IMR-90 (cell line): ENCODE measurements around the gene HTR3A. TPM values are rescaled to one million over a fixed set of nuclear protein-coding genes. Genes with fewer than 3 reads are reported as not detected.
A peak's percentile ranks its signal among the peaks of the same experiment; 100 is the strongest.

Experiments
- ATAC-seq: fragments of 200-7000 bp; cut with Tn5 transposase; 2 replicates; pipeline ENCODE4 v1.9.1; 2020; ENCODE audit warnings: low read depth, mild to moderate bottlenecking, moderate library complexity
- BruUV-seq: library from RNA; stranded (reverse); fragments of 400-500 nt; replicated peaks from 2 replicates; lab custom pipeline; 2021; lab: Mats Ljungman, UMichigan
- CTCF ChIA-PET: fragments of 300-600 bp; formaldehyde crosslinking; extraction: SDS; loops from one replicate; lab custom pipeline; 2021; ENCODE audit warnings: antibody characterized with exemption; lab: Yijun Ruan, JAX
- POLR2A ChIA-PET: fragments of 300-600 bp; sonication (Branson Sonifier 250); formaldehyde crosslinking; loops from one replicate; lab custom pipeline; 2022; ENCODE audit warnings: antibody characterized with exemption; ENCODE audit not compliant: unreplicated experiment; lab: Charles Lee
- DNase-seq: peaks from one replicate; pipeline ENCODE4 v3.0.0; 2013
- H2AFZ ChIP-seq: replicated peaks from 2 replicates; pipeline ENCODE3; 2013; ENCODE audit warnings: low read length, mild to moderate bottlenecking; ENCODE audit not compliant: poor library complexity
- H2AK5ac ChIP-seq: 2 replicates; pipeline ENCODE4 v1.6.1; 2013; ENCODE audit warnings: low read depth, low read length, inconsistent platforms
- H2AK9ac ChIP-seq: replicated peaks from 2 replicates; pipeline ENCODE3; 2013; ENCODE audit warnings: mild to moderate bottlenecking, low read depth, low read length, moderate library complexity; ENCODE audit not compliant: poor library complexity
- H2BK120ac ChIP-seq: 2 replicates; pipeline ENCODE4 v1.6.1; 2013; ENCODE audit warnings: low read depth, low read length, inconsistent platforms
- H2BK15ac ChIP-seq: 3 replicates; pipeline ENCODE4 v1.6.1; 2013; ENCODE audit warnings: low read depth, low read length, inconsistent platforms
- H2BK20ac ChIP-seq: 2 replicates; pipeline ENCODE4 v1.6.1; 2013; ENCODE audit warnings: low read depth, mild to moderate bottlenecking, inconsistent platforms, low read length, moderate library complexity
- H2BK5ac ChIP-seq: 2 replicates; pipeline ENCODE4 v1.6.1; 2013; ENCODE audit warnings: mild to moderate bottlenecking, low read depth, low read length, inconsistent platforms; ENCODE audit not compliant: poor library complexity, severe bottlenecking
- H3K14ac ChIP-seq: replicated peaks from 2 replicates; pipeline ENCODE4 v1.6.1; 2013; ENCODE audit warnings: low read depth, low read length, inconsistent platforms
- H3K18ac ChIP-seq: 2 replicates; pipeline ENCODE4 v1.6.1; 2013; ENCODE audit warnings: low read depth, low read length, control low read depth
- H3K23ac ChIP-seq: 2 replicates; pipeline ENCODE4 v1.6.1; 2013; ENCODE audit warnings: low read depth, low read length, inconsistent platforms
- H3K27ac ChIP-seq: 2 replicates; pipeline ENCODE4 v1.5.1; 2013; ENCODE audit warnings: mild to moderate bottlenecking, control low read depth, low read length; ENCODE audit not compliant: insufficient read depth
- H3K27me3 ChIP-seq: 2 replicates; pipeline ENCODE4 v1.6.1; 2013; ENCODE audit warnings: low read length; ENCODE audit not compliant: control insufficient read depth, insufficient read depth
- H3K36me3 ChIP-seq: 2 replicates; pipeline ENCODE4 v1.6.1; 2013; ENCODE audit warnings: low read length, mixed read lengths; ENCODE audit not compliant: control insufficient read depth, insufficient read depth
- H3K4ac ChIP-seq: 2 replicates; pipeline ENCODE4 v1.6.1; 2013; ENCODE audit warnings: low read depth, low read length, inconsistent platforms
- H3K4me1 ChIP-seq: 2 replicates; pipeline ENCODE4 v1.6.1; 2013; ENCODE audit warnings: low read length, mixed read lengths; ENCODE audit not compliant: control insufficient read depth, insufficient read depth
- H3K4me2 ChIP-seq: 2 replicates; pipeline ENCODE4 v1.6.1; 2013; ENCODE audit warnings: low read depth, mild to moderate bottlenecking, control low read depth, low read length, moderate library complexity
- H3K4me3 ChIP-seq: 2 replicates; pipeline ENCODE4 v1.5.1; 2013; ENCODE audit warnings: low read depth, mild to moderate bottlenecking, control low read depth, low read length, moderate library complexity; ENCODE audit not compliant: insufficient read depth
- H3K56ac ChIP-seq: 2 replicates; pipeline ENCODE4 v1.6.1; 2013; ENCODE audit warnings: low read length, inconsistent platforms; ENCODE audit not compliant: insufficient read depth; ENCODE audit errors: extremely low read depth
- H3K79me1 ChIP-seq, 2 experiments: 2 replicates each; pipeline ENCODE4 v1.6.1; 2013; ENCODE audit warnings: low read length in 2 of 2, inconsistent platforms in 1 of 2, low read depth in 1 of 2
- H3K9ac ChIP-seq: 2 replicates; pipeline ENCODE4 v1.6.1; 2013; ENCODE audit warnings: low read depth, low read length, control low read depth
- H3K9me1 ChIP-seq: 2 replicates; pipeline ENCODE4 v1.6.1; 2013; ENCODE audit warnings: low read length, inconsistent platforms; ENCODE audit not compliant: insufficient read depth
- H3K9me3 ChIP-seq: 2 replicates; pipeline ENCODE4 v1.6.1; 2013; ENCODE audit warnings: low read length; ENCODE audit not compliant: control insufficient read depth, insufficient read depth
- H4K20me1 ChIP-seq: 2 replicates; pipeline ENCODE4 v1.6.1; 2013; ENCODE audit warnings: low read length, inconsistent platforms; ENCODE audit not compliant: insufficient read depth
- H4K5ac ChIP-seq: 2 replicates; pipeline ENCODE4 v1.6.1; 2013; ENCODE audit warnings: mild to moderate bottlenecking, low read depth, low read length, control low read depth
- H4K8ac ChIP-seq, 2 experiments: 2 replicates each; pipeline ENCODE4 v1.6.1; 2013; ENCODE audit warnings: low read depth in 2 of 2, low read length in 2 of 2, control low read depth in 1 of 2, inconsistent platforms in 1 of 2
- H4K91ac ChIP-seq: 2 replicates; pipeline ENCODE4 v1.6.1; 2013; ENCODE audit warnings: low read depth, low read length, inconsistent platforms; ENCODE audit not compliant: insufficient read depth
- BHLHE40 ChIP-seq: fragments of 150-350 bp; IDR thresholded peaks from 2 replicates; pipeline ENCODE4 v1.6.1; 2016; ENCODE audit warnings: mild to moderate bottlenecking, low read depth, low read length
- CEBPB ChIP-seq: IDR thresholded peaks from 2 replicates; pipeline ENCODE4 v1.6.1; 2012; ENCODE audit warnings: low read depth, low read length, improper control_type of control experiment
- CHD1 ChIP-seq: IDR thresholded peaks from 2 replicates; pipeline ENCODE4 v1.6.1; 2012; ENCODE audit warnings: low read depth, low read length, improper control_type of control experiment
- MAFK ChIP-seq: IDR thresholded peaks from 2 replicates; pipeline ENCODE4 v1.6.1; 2012; ENCODE audit warnings: low read depth, low read length, improper control_type of control experiment
- MAZ ChIP-seq: IDR thresholded peaks from 2 replicates; pipeline ENCODE4 v1.6.1; 2012; ENCODE audit warnings: low read depth, mild to moderate bottlenecking, low read length, improper control_type of control experiment, moderate library complexity, borderline replicate concordance
- MXI1 ChIP-seq: IDR thresholded peaks from 2 replicates; pipeline ENCODE4 v1.6.1; 2012; ENCODE audit warnings: low read depth, mild to moderate bottlenecking, low read length, moderate library complexity, borderline replicate concordance
- NFE2L2 ChIP-seq: fragments of 150-350 bp; IDR thresholded peaks from 2 replicates; pipeline ENCODE4 v1.6.1; 2016; ENCODE audit warnings: low read depth, mild to moderate bottlenecking, low read length
- POLR2A ChIP-seq: IDR thresholded peaks from 2 replicates; pipeline ENCODE4 v1.6.1; 2012; ENCODE audit warnings: mild to moderate bottlenecking, low read depth, low read length
- RAD21 ChIP-seq: IDR thresholded peaks from 2 replicates; pipeline ENCODE4 v1.6.1; 2012; ENCODE audit warnings: low read length, improper control_type of control experiment
- RCOR1 ChIP-seq: IDR thresholded peaks from 2 replicates; pipeline ENCODE4 v1.6.1; 2012; ENCODE audit warnings: mild to moderate bottlenecking, low read length, improper control_type of control experiment; ENCODE audit not compliant: insufficient replicate concordance
- RFX5 ChIP-seq: IDR thresholded peaks from 2 replicates; pipeline ENCODE4 v1.8.0; 2012; ENCODE audit warnings: low read depth, mild to moderate bottlenecking, low read length, moderate library complexity
- SMC3 ChIP-seq: fragments of 150-350 bp; IDR thresholded peaks from 2 replicates; pipeline ENCODE4 v1.6.1; 2016; ENCODE audit warnings: low read depth, mild to moderate bottlenecking, antibody characterized with exemption, low read length, moderate library complexity
- WGBS, 2 experiments: methylation state at CpG; one replicate each; pipeline versions ENCODE4 v1.1.5 to v1.1.7; 2013; ENCODE audit warnings: missing lambda C conversion rate in 2 of 2; ENCODE audit not compliant: insufficient read length in 1 of 2; ENCODE audit errors: extremely low coverage in 2 of 2; 5-methylcytosine and 5-hydroxymethylcytosine counted together
- dilution Hi-C: fragments of 300-500 bp; cut with HindIII; formaldehyde crosslinking; loops from one replicate; pipeline ENCODE4 v1.14.3; 2018; ENCODE audit warnings: low sequenced_read_pairs; ENCODE audit not compliant: unreplicated experiment
- in situ Hi-C: fragments of 300-500 bp; cut with MboI; formaldehyde crosslinking; loops from 3 replicates; pipeline ENCODE4 v1.14.3; 2019; ENCODE audit warnings: low sequenced_read_pairs, inconsistent platforms, mixed read lengths
- intact Hi-C: fragments of 100-400 bp; cut with micrococcal nuclease; formaldehyde crosslinking; loops from 2 replicates; pipeline ENCODE4 v1.10.0; 2022
- polyA plus RNA-seq, 3 experiments: library from polyadenylated mRNA; depleted of rRNA; stranded (reverse); fragments of >200 nt; gene quantifications; 2 replicates each; pipeline ENCODE4 v1.2.3, GENCODE V29; 2012; ENCODE audit warnings: low replicate concordance in 1 of 3
- total RNA-seq: library from RNA; depleted of rRNA; stranded (reverse); fragments of >200 nt; gene quantifications from 2 replicates; pipeline ENCODE4 v1.2.3, GENCODE V29; 2012
- TF ChIP-seq, protein P1 (sequence below): fragments of 150-350 bp; IDR thresholded peaks from 2 replicates; pipeline ENCODE4 v1.6.1; 2017; ENCODE audit warnings: mild to moderate bottlenecking, antibody characterized with exemption, low read length, low read depth
- TF ChIP-seq, protein P2 (sequence below): conservative IDR thresholded peaks from 2 replicates; pipeline ENCODE4 v1.5.1; 2012; ENCODE audit warnings: mild to moderate bottlenecking, low read depth, low read length, improper control_type of control experiment
- TF ChIP-seq, protein P3 (sequence below): fragments of 150-350 bp; IDR thresholded peaks from 2 replicates; pipeline ENCODE4 v1.6.1; 2016; ENCODE audit warnings: low read depth, mild to moderate bottlenecking, low read length, moderate library complexity, borderline replicate concordance

Gene HTR3A
- total and polyA plus RNA-seq, 2 of the 4 experiments (the other 2 are of a cell fraction), result not detected

DNA sequence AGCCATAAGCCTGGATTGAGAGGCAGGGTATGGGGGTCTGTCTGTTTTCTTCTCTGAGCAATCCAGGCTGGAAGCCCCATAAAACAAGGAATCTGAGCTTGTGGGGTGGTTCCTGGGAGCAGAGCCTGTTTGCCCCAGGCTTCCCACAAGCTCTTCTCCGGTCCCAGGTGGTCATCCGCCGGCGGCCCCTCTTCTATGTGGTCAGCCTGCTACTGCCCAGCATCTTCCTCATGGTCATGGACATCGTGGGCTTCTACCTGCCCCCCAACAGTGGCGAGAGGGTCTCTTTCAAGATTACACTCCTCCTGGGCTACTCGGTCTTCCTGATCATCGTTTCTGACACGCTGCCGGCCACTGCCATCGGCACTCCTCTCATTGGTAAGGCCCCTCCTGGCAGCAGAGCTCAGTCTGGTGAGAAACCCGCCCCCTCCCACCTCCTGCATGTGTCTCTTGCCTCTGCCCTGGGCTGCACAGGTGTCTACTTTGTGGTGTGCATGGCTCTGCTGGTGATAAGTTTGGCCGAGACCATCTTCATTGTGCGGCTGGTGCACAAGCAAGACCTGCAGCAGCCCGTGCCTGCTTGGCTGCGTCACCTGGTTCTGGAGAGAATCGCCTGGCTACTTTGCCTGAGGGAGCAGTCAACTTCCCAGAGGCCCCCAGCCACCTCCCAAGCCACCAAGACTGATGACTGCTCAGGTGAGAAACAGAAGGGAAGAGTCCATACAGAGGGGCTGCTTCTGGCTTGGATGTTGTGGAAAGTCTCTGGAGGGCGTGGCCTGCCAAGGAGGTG lies 11.6 kb downstream of the HTR3A start:
- H3K18ac ChIP-seq, result no peak overlapping the region
- no TSS peak for BruUV-seq
- ATAC-seq, result no peak
- peak overlapping the region; percentile 28 for H2AK9ac ChIP-seq
- ChIA-PET POLR2A (no interaction called here), CTCF (interaction anchor here (1.4 kb wide), 1 partner anchor 275 kb away, joined by 3 read pairs; no protein-coding TSS in a partner anchor)
- dilution Hi-C loops (no loop called here), intact Hi-C loops (no loop called here), in situ Hi-C loops (no loop called here)
- H2BK15ac ChIP-seq, result no peak overlapping the region
- no peak overlapping the region for H3K4me3 ChIP-seq
- H3K36me3 ChIP-seq, result no peaks in the 10 kb centered on the region
- no peak overlapping the region for H3K9ac ChIP-seq
- H4K91ac ChIP-seq, result no peak overlapping the region
- H4K20me1 ChIP-seq, result no peaks in the 10 kb centered on the region
- no peak overlapping the region for H3K27ac ChIP-seq
- DNase-seq, result no peak
- no peak overlapping the region for H3K56ac ChIP-seq
- no peak overlapping the region for H2BK120ac ChIP-seq
- no peak overlapping the region for H4K8ac ChIP-seq
- H3K4ac ChIP-seq, result no peak overlapping the region
- no peak overlapping the region for H3K23ac ChIP-seq
- 70% methylated on average over 5 of the region's 18 CpGs; no CpG with 5 or more reads in 1 of the 2 experiments for WGBS, 2 experiments
- H2AK5ac ChIP-seq, result no peak overlapping the region
- H3K27me3 ChIP-seq, result no peaks in the 10 kb centered on the region; the same call in 1 of the 2 replicates
- H2BK5ac ChIP-seq, result no peak overlapping the region
- H2BK20ac ChIP-seq, result no peak overlapping the region
- H2AFZ ChIP-seq, result no peak overlapping the region
- H3K14ac ChIP-seq, result no peak overlapping the region
- H3K9me1 ChIP-seq, result no peaks in the 10 kb centered on the region
- no peaks in the 10 kb centered on the region for H3K79me1 ChIP-seq
- no peak overlapping the region for H4K5ac ChIP-seq
- H3K4me1 ChIP-seq, result no peaks in the 10 kb centered on the region
- no peaks in the 10 kb centered on the region for H3K9me3 ChIP-seq
- no peak overlapping the region for H3K4me2 ChIP-seq
- TF ChIP-seq NFE2L2 (no peak), BHLHE40 (no peak), MAZ (no peak), CEBPB (no peak), MAFK (no peak), RAD21 (no peak), RCOR1 (no peak), CHD1 (no peak), MXI1 (no peak), POLR2A (no peak), SMC3 (no peak), RFX5 (no peak)
- TF ChIP-seq, protein P1, sequence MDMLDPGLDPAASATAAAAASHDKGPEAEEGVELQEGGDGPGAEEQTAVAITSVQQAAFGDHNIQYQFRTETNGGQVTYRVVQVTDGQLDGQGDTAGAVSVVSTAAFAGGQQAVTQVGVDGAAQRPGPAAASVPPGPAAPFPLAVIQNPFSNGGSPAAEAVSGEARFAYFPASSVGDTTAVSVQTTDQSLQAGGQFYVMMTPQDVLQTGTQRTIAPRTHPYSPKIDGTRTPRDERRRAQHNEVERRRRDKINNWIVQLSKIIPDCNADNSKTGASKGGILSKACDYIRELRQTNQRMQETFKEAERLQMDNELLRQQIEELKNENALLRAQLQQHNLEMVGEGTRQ, result no peak
- TF ChIP-seq, protein P2, sequence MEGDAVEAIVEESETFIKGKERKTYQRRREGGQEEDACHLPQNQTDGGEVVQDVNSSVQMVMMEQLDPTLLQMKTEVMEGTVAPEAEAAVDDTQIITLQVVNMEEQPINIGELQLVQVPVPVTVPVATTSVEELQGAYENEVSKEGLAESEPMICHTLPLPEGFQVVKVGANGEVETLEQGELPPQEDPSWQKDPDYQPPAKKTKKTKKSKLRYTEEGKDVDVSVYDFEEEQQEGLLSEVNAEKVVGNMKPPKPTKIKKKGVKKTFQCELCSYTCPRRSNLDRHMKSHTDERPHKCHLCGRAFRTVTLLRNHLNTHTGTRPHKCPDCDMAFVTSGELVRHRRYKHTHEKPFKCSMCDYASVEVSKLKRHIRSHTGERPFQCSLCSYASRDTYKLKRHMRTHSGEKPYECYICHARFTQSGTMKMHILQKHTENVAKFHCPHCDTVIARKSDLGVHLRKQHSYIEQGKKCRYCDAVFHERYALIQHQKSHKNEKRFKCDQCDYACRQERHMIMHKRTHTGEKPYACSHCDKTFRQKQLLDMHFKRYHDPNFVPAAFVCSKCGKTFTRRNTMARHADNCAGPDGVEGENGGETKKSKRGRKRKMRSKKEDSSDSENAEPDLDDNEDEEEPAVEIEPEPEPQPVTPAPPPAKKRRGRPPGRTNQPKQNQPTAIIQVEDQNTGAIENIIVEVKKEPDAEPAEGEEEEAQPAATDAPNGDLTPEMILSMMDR, result no peak
- TF ChIP-seq, protein P3, sequence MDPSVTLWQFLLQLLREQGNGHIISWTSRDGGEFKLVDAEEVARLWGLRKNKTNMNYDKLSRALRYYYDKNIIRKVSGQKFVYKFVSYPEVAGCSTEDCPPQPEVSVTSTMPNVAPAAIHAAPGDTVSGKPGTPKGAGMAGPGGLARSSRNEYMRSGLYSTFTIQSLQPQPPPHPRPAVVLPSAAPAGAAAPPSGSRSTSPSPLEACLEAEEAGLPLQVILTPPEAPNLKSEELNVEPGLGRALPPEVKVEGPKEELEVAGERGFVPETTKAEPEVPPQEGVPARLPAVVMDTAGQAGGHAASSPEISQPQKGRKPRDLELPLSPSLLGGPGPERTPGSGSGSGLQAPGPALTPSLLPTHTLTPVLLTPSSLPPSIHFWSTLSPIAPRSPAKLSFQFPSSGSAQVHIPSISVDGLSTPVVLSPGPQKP, result no peak
